HK-2 (cell line): ENCODE results near the gene PGC.

Experiments used
- DNase-seq: peaks from one replicate; pipeline ENCODE4 v3.0.0-alpha.2; 2018; ENCODE audit not compliant: unreplicated experiment

Gene PGC

GRCh38 chr6:41697861-41698781, 49.1 kb downstream of the PGC start:
- DNase-seq: no peak

GRCh38 chr6:41696788-41697187, 50.4 kb downstream of the PGC start:
- no peak for DNase-seq

GRCh38 chr6:41695825-41696224, 51.4 kb downstream of the PGC start:
- DNase-seq: no peak

- DNase-seq: no peak
These were observed 52.2 kb downstream of the PGC start for GRCh38 chr6:41694815-41695526.

- no peak for DNase-seq
These were observed 53.6 kb downstream of the PGC start for GRCh38 chr6:41693281-41694240.

GRCh38 chr6:41692730-41693129, 54.5 kb downstream of the PGC start:
- DNase-seq: no peak

- no peak for DNase-seq
These were observed 55.0 kb downstream of the PGC start for GRCh38 chr6:41692080-41692675.

GRCh38 chr6:41691426-41692079, 55.6 kb downstream of the PGC start:
- DNase-seq: no peak

- DNase-seq: no peak
These were observed 56.5 kb downstream of the PGC start for GRCh38 chr6:41690541-41691330.

GRCh38 chr6:41689171-41690008, 57.8 kb downstream of the PGC start:
- DNase-seq: no peak

GRCh38 chr6:41688256-41688965, 58.8 kb downstream of the PGC start:
- no peak for DNase-seq

GRCh38 chr6:41687501-41688175, 59.6 kb downstream of the PGC start:
- no peak for DNase-seq
